Hepatocyte (in vitro differentiated cells): ENCODE measurements around the gene ULK1.
"Not testable (repeated sequence)": the region's sequence is repeated elsewhere in the genome, so short reads cannot be mapped to it uniquely, and the experiment has no call there.

Experiments used
- EZH2 ChIP-seq: fragments of 200-600 bp; sonication (generic); IDR thresholded peaks from 2 replicates; pipeline ENCODE4 v1.6.1; 2016; ENCODE audit warnings: antibody characterized with exemption, mild to moderate bottlenecking, borderline replicate concordance
- TF ChIP-seq, protein P1 (sequence below): fragments of 200-600 bp; sonication (generic); IDR thresholded peaks from 2 replicates; pipeline ENCODE4 v1.5.1; 2016; ENCODE audit warnings: antibody characterized with exemption, mild to moderate bottlenecking; ENCODE audit not compliant: poor library complexity

GRCh38 chr12:131877216-131877615 is 17.2 kb upstream of the ULK1 start:
- not testable (repeated sequence) for TF ChIP-seq EZH2
- TF ChIP-seq, protein P1, sequence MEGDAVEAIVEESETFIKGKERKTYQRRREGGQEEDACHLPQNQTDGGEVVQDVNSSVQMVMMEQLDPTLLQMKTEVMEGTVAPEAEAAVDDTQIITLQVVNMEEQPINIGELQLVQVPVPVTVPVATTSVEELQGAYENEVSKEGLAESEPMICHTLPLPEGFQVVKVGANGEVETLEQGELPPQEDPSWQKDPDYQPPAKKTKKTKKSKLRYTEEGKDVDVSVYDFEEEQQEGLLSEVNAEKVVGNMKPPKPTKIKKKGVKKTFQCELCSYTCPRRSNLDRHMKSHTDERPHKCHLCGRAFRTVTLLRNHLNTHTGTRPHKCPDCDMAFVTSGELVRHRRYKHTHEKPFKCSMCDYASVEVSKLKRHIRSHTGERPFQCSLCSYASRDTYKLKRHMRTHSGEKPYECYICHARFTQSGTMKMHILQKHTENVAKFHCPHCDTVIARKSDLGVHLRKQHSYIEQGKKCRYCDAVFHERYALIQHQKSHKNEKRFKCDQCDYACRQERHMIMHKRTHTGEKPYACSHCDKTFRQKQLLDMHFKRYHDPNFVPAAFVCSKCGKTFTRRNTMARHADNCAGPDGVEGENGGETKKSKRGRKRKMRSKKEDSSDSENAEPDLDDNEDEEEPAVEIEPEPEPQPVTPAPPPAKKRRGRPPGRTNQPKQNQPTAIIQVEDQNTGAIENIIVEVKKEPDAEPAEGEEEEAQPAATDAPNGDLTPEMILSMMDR, result not testable (repeated sequence)
